HCT116 (cell line): ENCODE results near the gene CRYBG2. TPM values are rescaled to one million over a fixed set of nuclear protein-coding genes. Genes with fewer than 3 reads are reported as not detected.

Experiments
- ATAC-seq: fragments of 200-7000 bp; cut with Tn5 transposase; 2 replicates; pipeline ENCODE4 v1.9.1; 2020; ENCODE audit warnings: mild to moderate bottlenecking, moderate library complexity
- BruUV-seq: library from RNA; stranded (reverse); fragments of 400-500 nt; replicated peaks from 2 replicates; lab custom pipeline; 2021; lab: Mats Ljungman, UMichigan
- CTCF ChIA-PET: fragments of 300-600 bp; sonication (Branson Sonifier 250); formaldehyde crosslinking; loops from one replicate; lab custom pipeline; 2021; ENCODE audit warnings: antibody characterized with exemption; lab: Charles Lee
- POLR2A ChIA-PET: fragments of 300-600, 350-600 bp; sonication (Branson Sonifier 250); formaldehyde crosslinking; loops from one replicate; lab custom pipeline; 2021; ENCODE audit warnings: antibody characterized with exemption; lab: Charles Lee
- RAD21 ChIA-PET, 2 experiments: fragments of 300-600 bp; sonication (Branson Sonifier 250); formaldehyde crosslinking; loops; one replicate each; lab custom pipeline; 2023; ENCODE audit warnings: low total read pairs in 2 of 2; ENCODE audit not compliant: uncharacterized antibody in 2 of 2, unreplicated experiment in 2 of 2, low non-redundant PET in 1 of 2; lab: Charles Lee
- DNase-seq: peaks from one replicate; pipeline ENCODE4 v3.0.0-alpha.2; 2010; ENCODE audit warnings: low read depth, low spot score
- H2AFZ ChIP-seq: fragments of 200-600 bp; shearing (Covaris generic), sonication (generic); 2 replicates; pipeline ENCODE4 v1.6.1; 2017; ENCODE audit warnings: low read depth, mixed run types, mixed read lengths, antibody characterized with exemption, low read length; ENCODE audit not compliant: poor library complexity, severe bottlenecking
- H3K27ac ChIP-seq: 2 replicates; pipeline ENCODE4 v1.5.1; 2012; ENCODE audit warnings: low read depth, low read length
- H3K27me3 ChIP-seq: fragments of 200-600 bp; sonication (generic); 2 replicates; pipeline ENCODE4 v1.6.1; 2016; ENCODE audit warnings: mixed run types, low read length, mixed read lengths; ENCODE audit not compliant: insufficient read depth
- H3K36me3 ChIP-seq, 2 experiments: fragments of 200-500 bp in 1 of 2; fragments of 200-600 bp in 1 of 2; sonication (Bioruptor generic) in 1 of 2; sonication (generic) in 1 of 2; 2 replicates each; pipeline versions ENCODE4 v1.5.1 to v1.6.1; 2014 to 2016; ENCODE audit warnings: low read length in 2 of 2, inconsistent platforms in 1 of 2, mixed read lengths in 1 of 2, mixed run types in 1 of 2; ENCODE audit not compliant: insufficient read depth in 2 of 2, control insufficient read depth in 1 of 2
- H3K4me1 ChIP-seq, 2 experiments: fragments of 200-600 bp in 1 of 2; sonication (generic) in 1 of 2; 2 replicates each; pipeline versions ENCODE4 v1.5.1 to v1.6.1; 2012 to 2017; ENCODE audit warnings: low read length in 2 of 2, inconsistent platforms in 1 of 2, mild to moderate bottlenecking in 1 of 2, mixed read lengths in 1 of 2, mixed run types in 1 of 2, moderate library complexity in 1 of 2; ENCODE audit not compliant: insufficient read depth in 2 of 2, control insufficient read depth in 1 of 2
- H3K4me2 ChIP-seq: fragments of 200-600 bp; sonication (generic); 2 replicates; pipeline ENCODE4 v1.6.1; 2017; ENCODE audit warnings: mixed run types, low read length, mixed read lengths
- H3K4me3 ChIP-seq, 2 experiments: fragments of 200-600 bp in 1 of 2; sonication (generic) in 1 of 2; replicated peaks in 1 of 2; 2 replicates each; pipeline ENCODE4 v1.5.1; 2011 to 2016; ENCODE audit warnings: low read length in 2 of 2, control low read depth in 1 of 2, low read depth in 1 of 2, mild to moderate bottlenecking in 1 of 2, mixed read lengths in 1 of 2, mixed run types in 1 of 2
- H3K79me2 ChIP-seq: fragments of 200-600 bp; sonication (generic); 2 replicates; pipeline ENCODE4 v1.6.1; 2017; ENCODE audit warnings: mild to moderate bottlenecking, mixed run types, low read length, moderate library complexity, mixed read lengths; ENCODE audit not compliant: insufficient read depth
- H3K9ac ChIP-seq: fragments of 200-600 bp; sonication (generic); 2 replicates; pipeline ENCODE4 v1.6.1; 2016; ENCODE audit warnings: low read length, mixed read lengths
- H3K9me2 ChIP-seq: fragments of 200-600 bp; sonication (generic), shearing (Covaris generic); 2 replicates; pipeline ENCODE4 v1.6.1; 2017; ENCODE audit warnings: mixed run types, mild to moderate bottlenecking, moderate library complexity; ENCODE audit not compliant: insufficient read depth
- H3K9me3 ChIP-seq, 2 experiments: fragments of 200-500 bp in 1 of 2; fragments of 200-600 bp in 1 of 2; sonication (Bioruptor generic) in 1 of 2; sonication (generic) in 1 of 2; 2 replicates each; pipeline ENCODE4 v1.6.1; 2014 to 2017; ENCODE audit warnings: low read length in 2 of 2, mixed read lengths in 2 of 2, inconsistent platforms in 1 of 2, low read depth in 1 of 2, mild to moderate bottlenecking in 1 of 2, mixed run types in 1 of 2, moderate library complexity in 1 of 2; ENCODE audit not compliant: control insufficient read depth in 1 of 2, insufficient read depth in 1 of 2
- H4K20me1 ChIP-seq: fragments of 200-600 bp; sonication (generic), shearing (Covaris generic); 2 replicates; pipeline ENCODE4 v1.6.1; 2017; ENCODE audit warnings: mixed run types, mild to moderate bottlenecking, moderate library complexity; ENCODE audit not compliant: insufficient read depth
- CBX3 ChIP-seq: IDR thresholded peaks from 2 replicates; pipeline ENCODE4 v1.6.1; 2012; ENCODE audit warnings: low read depth
- CEBPB ChIP-seq: IDR thresholded peaks from 2 replicates; pipeline ENCODE4 v1.6.1; 2012; ENCODE audit warnings: low read depth
- EGR1 ChIP-seq: IDR thresholded peaks from 2 replicates; pipeline ENCODE4 v1.6.1; 2012; ENCODE audit warnings: low read depth
- ELF1 ChIP-seq: IDR thresholded peaks from 2 replicates; pipeline ENCODE4 v1.6.1; 2012; ENCODE audit warnings: low read depth, borderline replicate concordance
- EZH2 ChIP-seq: fragments of 200-600 bp; sonication (generic); IDR thresholded peaks from 2 replicates; pipeline ENCODE4 v1.6.1; 2017; ENCODE audit warnings: antibody characterized with exemption, mixed run types
- EZH2phosphoT487 ChIP-seq: fragments of 200-600 bp; IDR thresholded peaks from 2 replicates; pipeline ENCODE4 v1.6.1; 2018; ENCODE audit warnings: antibody characterized with exemption, borderline replicate concordance
- JUND ChIP-seq: IDR thresholded peaks from 2 replicates; pipeline ENCODE4 v1.6.1; 2012
- POLR2AphosphoS5 ChIP-seq: IDR thresholded peaks from 2 replicates; pipeline ENCODE4 v1.6.1; 2011; ENCODE audit warnings: mild to moderate bottlenecking, low read depth, low read length, moderate library complexity
- RAD21 ChIP-seq: IDR thresholded peaks from 2 replicates; pipeline ENCODE4 v1.6.1; 2012; ENCODE audit warnings: low read depth, mild to moderate bottlenecking
- SIN3A ChIP-seq: IDR thresholded peaks from 2 replicates; pipeline ENCODE4 v1.6.1; 2012; ENCODE audit warnings: low read depth
- SP1 ChIP-seq: IDR thresholded peaks from 2 replicates; pipeline ENCODE4 v1.6.1; 2012; ENCODE audit warnings: low read depth
- SRF ChIP-seq: IDR thresholded peaks from 2 replicates; pipeline ENCODE4 v1.6.1; 2012; ENCODE audit warnings: low read depth
- TCF7L2 ChIP-seq: IDR thresholded peaks from 2 replicates; pipeline ENCODE4 v1.7.0; 2011; ENCODE audit warnings: borderline replicate concordance, inconsistent platforms; ENCODE audit not compliant: insufficient read depth, insufficient read length; ENCODE audit errors: extremely low read depth
- YY1 ChIP-seq: IDR thresholded peaks from 2 replicates; pipeline ENCODE4 v1.6.1; 2011; ENCODE audit warnings: low read length, low read depth, moderate library complexity, mild to moderate bottlenecking; ENCODE audit not compliant: insufficient replicate concordance; ENCODE audit errors: extremely low read depth
- ZNF274 ChIP-seq: fragments of 200-500 bp; sonication (Bioruptor generic); IDR thresholded peaks from 2 replicates; pipeline ENCODE4 v1.6.1; 2014; ENCODE audit warnings: mild to moderate bottlenecking, low read depth, low read length, inconsistent platforms
- intact Hi-C: fragments of 100-400 bp; cut with micrococcal nuclease; formaldehyde crosslinking; loops from 2 replicates; pipeline ENCODE4 v1.10.0; 2022
- total RNA-seq: library from RNA; stranded (reverse); gene quantifications from one replicate; pipeline ENCODE4 v1.2.1, GENCODE V29; 2021; ENCODE audit not compliant: unreplicated experiment
- TF ChIP-seq, protein P1 (sequence below): IDR thresholded peaks from 2 replicates; pipeline ENCODE4 v1.6.1; 2011; ENCODE audit warnings: mild to moderate bottlenecking, low read length, moderate library complexity; ENCODE audit not compliant: insufficient replicate concordance; ENCODE audit errors: extremely low read depth
- TF ChIP-seq, protein P2 (sequence below): IDR thresholded peaks from 2 replicates; pipeline ENCODE4 v1.6.1; 2012
- TF ChIP-seq, protein P3 (sequence below), 3 experiments: fragments of 200-600 bp in 1 of 3; sonication (generic) in 1 of 3; IDR thresholded peaks in 2 of 3; conservative IDR thresholded peaks in 1 of 3; 2 replicates each; pipeline ENCODE4 v1.5.1; 2012 to 2017; ENCODE audit warnings: low read depth in 2 of 3, low read length in 2 of 3, antibody characterized with exemption in 1 of 3, borderline replicate concordance in 1 of 3, control low read depth in 1 of 3, mild to moderate bottlenecking in 1 of 3, mixed read lengths in 1 of 3, mixed run types in 1 of 3, moderate library complexity in 1 of 3; ENCODE audit not compliant: insufficient read depth in 1 of 3
- TF ChIP-seq, protein P4 (sequence below): IDR thresholded peaks from 2 replicates; pipeline ENCODE4 v1.6.1; 2012; ENCODE audit warnings: low read depth
- TF ChIP-seq, protein P5 (sequence below): IDR thresholded peaks from 2 replicates; pipeline ENCODE4 v1.6.1; 2012

CRYBG2 gene
- total RNA-seq, 1 experiment from 2014 or later, result 10.5 TPM

DNA sequence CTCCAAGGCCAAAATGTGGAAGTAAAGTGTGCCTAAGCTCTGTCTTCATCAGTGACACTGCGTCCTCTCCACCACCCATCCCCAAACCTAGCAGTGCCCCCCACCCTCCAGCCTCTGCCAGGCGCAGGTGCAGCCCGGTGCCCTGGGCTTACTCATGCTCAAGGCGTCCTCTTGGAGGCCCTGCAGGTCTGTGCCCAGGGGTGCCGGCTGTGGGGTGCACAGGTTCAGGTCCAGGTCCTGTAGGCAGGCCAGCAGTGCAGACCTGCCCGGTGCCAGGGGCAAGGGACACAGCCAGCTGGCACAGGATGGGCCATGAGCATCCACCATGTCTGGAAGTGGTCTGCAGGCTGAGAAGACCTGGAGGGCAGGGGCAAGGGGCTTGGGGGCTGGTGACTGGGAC, 13.5 kb upstream of the CRYBG2 start:
- Histone ChIP-seq H3K27ac (no peak overlapping the region), H3K4me3 (no peak overlapping the region), H3K79me2 (no peaks in the 10 kb centered on the region), H2AFZ (no peak overlapping the region), H3K4me2 (no peak overlapping the region), H3K4me1 (peaks cover 3 to 13% of the 10 kb centered on the region in 2 experiments; a peak in 3 of 4 replicates), H3K27me3 (no peaks in the 10 kb centered on the region), H3K36me3 (no peaks in the 10 kb centered on the region), H4K20me1 (no peaks in the 10 kb centered on the region), H3K9ac (no peak overlapping the region), H3K9me3 (peaks cover 0 to 7% of the 10 kb centered on the region in 2 experiments; a peak in 1 of 4 replicates), H3K9me2 (no peaks in the 10 kb centered on the region)
- ChIA-PET CTCF (no interaction called here), POLR2A (no interaction called here), RAD21 (no interaction called here)
- TF ChIP-seq EZH2 (no peak), SRF (no peak), SIN3A (no peak), POLR2AphosphoS5 (no peak), RAD21 (no peak), YY1 (no peak), CEBPB (no peak), CBX3 (no peak), TCF7L2 (no peak), EZH2phosphoT487 (no peak), EGR1 (no peak), SP1 (no peak), JUND (no peak), ELF1 (no peak), ZNF274 (no peak)
- TF ChIP-seq, protein P1, sequence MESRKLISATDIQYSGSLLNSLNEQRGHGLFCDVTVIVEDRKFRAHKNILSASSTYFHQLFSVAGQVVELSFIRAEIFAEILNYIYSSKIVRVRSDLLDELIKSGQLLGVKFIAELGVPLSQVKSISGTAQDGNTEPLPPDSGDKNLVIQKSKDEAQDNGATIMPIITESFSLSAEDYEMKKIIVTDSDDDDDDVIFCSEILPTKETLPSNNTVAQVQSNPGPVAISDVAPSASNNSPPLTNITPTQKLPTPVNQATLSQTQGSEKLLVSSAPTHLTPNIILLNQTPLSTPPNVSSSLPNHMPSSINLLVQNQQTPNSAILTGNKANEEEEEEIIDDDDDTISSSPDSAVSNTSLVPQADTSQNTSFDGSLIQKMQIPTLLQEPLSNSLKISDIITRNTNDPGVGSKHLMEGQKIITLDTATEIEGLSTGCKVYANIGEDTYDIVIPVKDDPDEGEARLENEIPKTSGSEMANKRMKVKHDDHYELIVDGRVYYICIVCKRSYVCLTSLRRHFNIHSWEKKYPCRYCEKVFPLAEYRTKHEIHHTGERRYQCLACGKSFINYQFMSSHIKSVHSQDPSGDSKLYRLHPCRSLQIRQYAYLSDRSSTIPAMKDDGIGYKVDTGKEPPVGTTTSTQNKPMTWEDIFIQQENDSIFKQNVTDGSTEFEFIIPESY, result no peak
- TF ChIP-seq, protein P2, sequence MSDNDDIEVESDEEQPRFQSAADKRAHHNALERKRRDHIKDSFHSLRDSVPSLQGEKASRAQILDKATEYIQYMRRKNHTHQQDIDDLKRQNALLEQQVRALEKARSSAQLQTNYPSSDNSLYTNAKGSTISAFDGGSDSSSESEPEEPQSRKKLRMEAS, result no peak
- TF ChIP-seq, protein P3, sequence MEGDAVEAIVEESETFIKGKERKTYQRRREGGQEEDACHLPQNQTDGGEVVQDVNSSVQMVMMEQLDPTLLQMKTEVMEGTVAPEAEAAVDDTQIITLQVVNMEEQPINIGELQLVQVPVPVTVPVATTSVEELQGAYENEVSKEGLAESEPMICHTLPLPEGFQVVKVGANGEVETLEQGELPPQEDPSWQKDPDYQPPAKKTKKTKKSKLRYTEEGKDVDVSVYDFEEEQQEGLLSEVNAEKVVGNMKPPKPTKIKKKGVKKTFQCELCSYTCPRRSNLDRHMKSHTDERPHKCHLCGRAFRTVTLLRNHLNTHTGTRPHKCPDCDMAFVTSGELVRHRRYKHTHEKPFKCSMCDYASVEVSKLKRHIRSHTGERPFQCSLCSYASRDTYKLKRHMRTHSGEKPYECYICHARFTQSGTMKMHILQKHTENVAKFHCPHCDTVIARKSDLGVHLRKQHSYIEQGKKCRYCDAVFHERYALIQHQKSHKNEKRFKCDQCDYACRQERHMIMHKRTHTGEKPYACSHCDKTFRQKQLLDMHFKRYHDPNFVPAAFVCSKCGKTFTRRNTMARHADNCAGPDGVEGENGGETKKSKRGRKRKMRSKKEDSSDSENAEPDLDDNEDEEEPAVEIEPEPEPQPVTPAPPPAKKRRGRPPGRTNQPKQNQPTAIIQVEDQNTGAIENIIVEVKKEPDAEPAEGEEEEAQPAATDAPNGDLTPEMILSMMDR (IDR thresholded peaks at IDR 0.05 in 2 of 3, conservative IDR thresholded peaks at IDR 0.05 in 1 of 3; ENCODE audit: borderline replicate concordance in 1 of 3, insufficient read depth in 1 of 3, low read depth in 2 of 3, low read length in 2 of 3), result no peak
- TF ChIP-seq, protein P4, sequence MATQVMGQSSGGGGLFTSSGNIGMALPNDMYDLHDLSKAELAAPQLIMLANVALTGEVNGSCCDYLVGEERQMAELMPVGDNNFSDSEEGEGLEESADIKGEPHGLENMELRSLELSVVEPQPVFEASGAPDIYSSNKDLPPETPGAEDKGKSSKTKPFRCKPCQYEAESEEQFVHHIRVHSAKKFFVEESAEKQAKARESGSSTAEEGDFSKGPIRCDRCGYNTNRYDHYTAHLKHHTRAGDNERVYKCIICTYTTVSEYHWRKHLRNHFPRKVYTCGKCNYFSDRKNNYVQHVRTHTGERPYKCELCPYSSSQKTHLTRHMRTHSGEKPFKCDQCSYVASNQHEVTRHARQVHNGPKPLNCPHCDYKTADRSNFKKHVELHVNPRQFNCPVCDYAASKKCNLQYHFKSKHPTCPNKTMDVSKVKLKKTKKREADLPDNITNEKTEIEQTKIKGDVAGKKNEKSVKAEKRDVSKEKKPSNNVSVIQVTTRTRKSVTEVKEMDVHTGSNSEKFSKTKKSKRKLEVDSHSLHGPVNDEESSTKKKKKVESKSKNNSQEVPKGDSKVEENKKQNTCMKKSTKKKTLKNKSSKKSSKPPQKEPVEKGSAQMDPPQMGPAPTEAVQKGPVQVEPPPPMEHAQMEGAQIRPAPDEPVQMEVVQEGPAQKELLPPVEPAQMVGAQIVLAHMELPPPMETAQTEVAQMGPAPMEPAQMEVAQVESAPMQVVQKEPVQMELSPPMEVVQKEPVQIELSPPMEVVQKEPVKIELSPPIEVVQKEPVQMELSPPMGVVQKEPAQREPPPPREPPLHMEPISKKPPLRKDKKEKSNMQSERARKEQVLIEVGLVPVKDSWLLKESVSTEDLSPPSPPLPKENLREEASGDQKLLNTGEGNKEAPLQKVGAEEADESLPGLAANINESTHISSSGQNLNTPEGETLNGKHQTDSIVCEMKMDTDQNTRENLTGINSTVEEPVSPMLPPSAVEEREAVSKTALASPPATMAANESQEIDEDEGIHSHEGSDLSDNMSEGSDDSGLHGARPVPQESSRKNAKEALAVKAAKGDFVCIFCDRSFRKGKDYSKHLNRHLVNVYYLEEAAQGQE, result no peak
- TF ChIP-seq, protein P5, sequence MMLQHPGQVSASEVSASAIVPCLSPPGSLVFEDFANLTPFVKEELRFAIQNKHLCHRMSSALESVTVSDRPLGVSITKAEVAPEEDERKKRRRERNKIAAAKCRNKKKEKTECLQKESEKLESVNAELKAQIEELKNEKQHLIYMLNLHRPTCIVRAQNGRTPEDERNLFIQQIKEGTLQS, result no peak
- intact Hi-C loops, result no loop called here
- ATAC-seq (no peak), DNase-seq (no peak)
- no TSS peak for BruUV-seq
